ENCODE measurements around the gene CPVL. TPM values are rescaled to one million over a fixed set of nuclear protein-coding genes. Genes with fewer than 3 reads are reported as not detected.

CPVL gene
- total and polyA plus RNA-seq, 2 donors (not counting 1 experiment from before 2014, with no cell fraction given) = 2.6 TPM; not detected in 1

DNA sequence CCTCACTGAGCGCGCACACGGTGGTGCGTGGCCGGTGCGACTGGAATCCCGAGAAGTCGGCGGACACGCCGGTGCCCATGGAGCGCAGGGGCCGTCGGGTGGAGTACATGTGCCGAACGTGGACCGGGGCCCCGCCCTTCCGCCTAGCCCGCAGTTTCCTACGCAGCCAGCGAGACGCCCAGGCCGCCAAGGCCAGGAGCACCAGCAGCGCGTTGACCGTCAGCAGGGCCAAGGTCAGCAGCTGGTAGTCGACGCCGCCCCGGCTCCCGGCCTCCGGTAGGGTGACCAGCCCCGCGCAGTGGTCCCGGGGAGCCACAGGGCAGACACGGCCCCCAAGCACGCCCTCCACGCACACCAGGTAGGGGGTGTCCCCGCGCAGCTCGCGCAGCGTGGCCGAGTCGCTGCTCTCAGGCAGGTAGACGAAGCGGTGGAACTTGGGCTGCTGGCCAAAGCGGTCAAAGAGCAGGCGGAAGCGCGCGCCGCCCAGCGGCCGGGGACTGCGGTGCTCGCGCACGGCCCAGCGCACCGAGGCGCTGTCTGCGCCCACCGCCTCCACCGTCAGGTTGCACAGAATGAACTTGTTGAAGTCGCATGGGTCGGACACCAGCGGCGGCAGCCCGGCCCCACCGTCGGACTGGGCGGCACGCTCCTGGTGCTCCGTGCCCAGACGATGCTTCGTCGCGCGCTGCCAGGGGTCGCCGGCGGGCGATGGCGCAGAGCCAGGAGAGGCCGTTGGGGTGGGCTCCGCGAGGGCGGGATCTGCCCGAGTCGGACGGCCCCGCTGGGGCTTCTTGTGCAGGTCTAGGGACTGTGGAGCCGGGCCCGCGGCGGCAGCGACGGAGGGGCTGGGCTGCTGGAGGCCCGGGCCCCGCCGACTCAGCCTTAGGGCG is 190.4 kb downstream of the CPVL start:
- Histone ChIP-seq H3K4me1 (ENCODE audit: control insufficient read depth in 2 of 2, insufficient read depth in 2 of 2, low read length in 2 of 2) (peaks cover 22 to 29% of the 10 kb centered on the region in 2 donors), H3K4me2 (replicated peaks; ENCODE audit: low read depth, low read length, poor library complexity, severe bottlenecking) (peak overlapping the region; percentile 72), H4K20me1 (ENCODE audit: control insufficient read depth, insufficient read depth, low read length, poor library complexity, severe bottlenecking) (no peaks in the 10 kb centered on the region), H3K27me3 (replicated peaks in 1 of 4; ENCODE audit: control extremely low read depth in 1 of 4, control insufficient read depth in 3 of 4, insufficient read depth in 4 of 4, low read length in 3 of 4) (peaks cover 0 to 50% (median 25%) of the 10 kb centered on the region in 4 experiments), H3K79me2 (ENCODE audit: control insufficient read depth, insufficient read depth, low read length) (no peaks in the 10 kb centered on the region), H3K4me3 (ENCODE audit: control extremely low read depth in 1 of 5, extremely low read depth in 1 of 5, insufficient read depth in 1 of 5, low read depth in 2 of 5, low read length in 4 of 5) (peak overlapping the region in 4 of 5 experiments; percentile 13 to 39 (median 32)), H3K9ac (ENCODE audit: low read length) (peak overlapping the region; percentile 42), H3K27ac (ENCODE audit: low read length in 2 of 2) (no peak overlapping the region), H2AFZ (ENCODE audit: insufficient read depth, low read depth, low read length, poor library complexity, severe bottlenecking) (peak overlapping the region; percentile 58), H3K36me3 (replicated peaks in 1 of 2; ENCODE audit: control extremely low read depth in 1 of 2, control insufficient read depth in 1 of 2, extremely low read depth in 1 of 2, insufficient read depth in 2 of 2, low read length in 1 of 2) (no peaks in the 10 kb centered on the region), H3K9me3 (ENCODE audit: control extremely low read depth in 1 of 3, control insufficient read depth in 2 of 3, insufficient read depth in 1 of 3, low read length in 2 of 3) (peaks cover 0 to 21% (median 0%) of the 10 kb centered on the region in 3 donors)
- WGBS (ENCODE audit: insufficient coverage) = 6% methylated on average over 104 of the region's 104 CpGs
- Mint-ChIP-seq H3K4me1 (peaks cover 19% of the 10 kb centered on the region), H3K27ac (no peak overlapping the region), H3K9me3 (ENCODE audit: insufficient read depth) (no peaks in the 10 kb centered on the region), H3K4me3 (peak overlapping the region; percentile 53), H3K27me3 (peaks cover 68% of the 10 kb centered on the region)
- ChIA-PET CTCF (interaction anchor here (0.7 to 6.0 kb wide), 3 partner anchors 12 to 34 kb away, joined by 3 to 21 read pairs (median 10); no protein-coding TSS in a partner anchor), POLR2A (no interaction called here)
- intact Hi-C loops (cut with micrococcal nuclease) = no loop called here
- ATAC-seq (ENCODE audit: low read depth) (no peak), DNase-seq (peak; percentile 37)
- TF ChIP-seq, protein P1, sequence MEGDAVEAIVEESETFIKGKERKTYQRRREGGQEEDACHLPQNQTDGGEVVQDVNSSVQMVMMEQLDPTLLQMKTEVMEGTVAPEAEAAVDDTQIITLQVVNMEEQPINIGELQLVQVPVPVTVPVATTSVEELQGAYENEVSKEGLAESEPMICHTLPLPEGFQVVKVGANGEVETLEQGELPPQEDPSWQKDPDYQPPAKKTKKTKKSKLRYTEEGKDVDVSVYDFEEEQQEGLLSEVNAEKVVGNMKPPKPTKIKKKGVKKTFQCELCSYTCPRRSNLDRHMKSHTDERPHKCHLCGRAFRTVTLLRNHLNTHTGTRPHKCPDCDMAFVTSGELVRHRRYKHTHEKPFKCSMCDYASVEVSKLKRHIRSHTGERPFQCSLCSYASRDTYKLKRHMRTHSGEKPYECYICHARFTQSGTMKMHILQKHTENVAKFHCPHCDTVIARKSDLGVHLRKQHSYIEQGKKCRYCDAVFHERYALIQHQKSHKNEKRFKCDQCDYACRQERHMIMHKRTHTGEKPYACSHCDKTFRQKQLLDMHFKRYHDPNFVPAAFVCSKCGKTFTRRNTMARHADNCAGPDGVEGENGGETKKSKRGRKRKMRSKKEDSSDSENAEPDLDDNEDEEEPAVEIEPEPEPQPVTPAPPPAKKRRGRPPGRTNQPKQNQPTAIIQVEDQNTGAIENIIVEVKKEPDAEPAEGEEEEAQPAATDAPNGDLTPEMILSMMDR (IDR thresholded peaks at IDR 0.05) = peak; percentile 37
- TF ChIP-seq EZH2 (IDR thresholded peaks at IDR 0.05; ENCODE audit: borderline replicate concordance, insufficient read depth, low read depth, low read length, poor library complexity, severe bottlenecking) = no peak

DNA sequence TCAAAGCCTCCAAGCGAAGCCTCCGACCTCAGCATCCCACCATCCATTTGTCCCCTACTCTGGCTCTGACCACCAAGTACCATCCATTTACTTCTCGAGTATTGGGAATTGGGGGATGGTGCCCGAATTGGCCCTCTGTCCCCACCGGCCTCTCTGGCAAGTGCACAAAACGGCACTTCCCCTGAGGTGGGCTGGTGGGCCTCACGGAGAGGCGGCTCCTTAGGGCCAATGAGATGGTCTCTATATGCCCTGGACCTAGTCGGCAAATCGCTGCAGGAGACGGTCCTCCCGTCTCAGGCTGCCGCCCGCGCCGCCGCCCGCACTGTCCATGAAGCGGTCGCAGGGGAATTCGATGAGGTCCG is 191.0 kb downstream of the CPVL start:
- 20% methylated on average over 20 of the region's 22 CpGs for WGBS (ENCODE audit: insufficient coverage)
- peak; percentile 7 for DNase-seq

More for the DNA sequence above, 191.0 kb downstream of the CPVL start:
- Histone ChIP-seq H3K27me3 (replicated peaks in 1 of 4; ENCODE audit: control extremely low read depth in 1 of 4, control insufficient read depth in 3 of 4, insufficient read depth in 4 of 4, low read length in 3 of 4) (peaks cover 0 to 51% (median 25%) of the 10 kb centered on the region in 4 experiments), H2AFZ (ENCODE audit: insufficient read depth, low read depth, low read length, poor library complexity, severe bottlenecking) (peak overlapping the region; percentile 58), H3K79me2 (ENCODE audit: control insufficient read depth, insufficient read depth, low read length) (no peaks in the 10 kb centered on the region), H4K20me1 (ENCODE audit: control insufficient read depth, insufficient read depth, low read length, poor library complexity, severe bottlenecking) (no peaks in the 10 kb centered on the region), H3K36me3 (replicated peaks in 1 of 2; ENCODE audit: control extremely low read depth in 1 of 2, control insufficient read depth in 1 of 2, extremely low read depth in 1 of 2, insufficient read depth in 2 of 2, low read length in 1 of 2) (no peaks in the 10 kb centered on the region), H3K9me3 (ENCODE audit: control extremely low read depth in 1 of 3, control insufficient read depth in 2 of 3, insufficient read depth in 1 of 3, low read length in 2 of 3) (peaks cover 0 to 21% (median 0%) of the 10 kb centered on the region in 3 donors), H3K4me3 (ENCODE audit: control extremely low read depth in 1 of 5, extremely low read depth in 1 of 5, insufficient read depth in 1 of 5, low read depth in 2 of 5, low read length in 4 of 5) (peak overlapping the region in 2 of 5 experiments; percentile 34 to 39), H3K9ac (ENCODE audit: low read length) (peak overlapping the region; percentile 42), H3K4me2 (replicated peaks; ENCODE audit: low read depth, low read length, poor library complexity, severe bottlenecking) (peak overlapping the region; percentile 72), H3K4me1 (ENCODE audit: control insufficient read depth in 2 of 2, insufficient read depth in 2 of 2, low read length in 2 of 2) (peaks cover 22 to 29% of the 10 kb centered on the region in 2 donors), H3K27ac (ENCODE audit: low read length in 2 of 2) (no peak overlapping the region)
- no peaks in the 10 kb centered on the region for H3K9me3 Mint-ChIP-seq (ENCODE audit: insufficient read depth)
- H3K4me1 Mint-ChIP-seq = peaks cover 19% of the 10 kb centered on the region
- no peak for TF ChIP-seq EZH2 (IDR thresholded peaks at IDR 0.05; ENCODE audit: borderline replicate concordance, insufficient read depth, low read depth, low read length, poor library complexity, severe bottlenecking)
- TF ChIP-seq, protein P1 (IDR thresholded peaks at IDR 0.05) = no peak
- intact Hi-C loops (cut with micrococcal nuclease) = no loop called here
- H3K27ac Mint-ChIP-seq = no peak overlapping the region
- no peak for ATAC-seq (ENCODE audit: low read depth)
- CTCF ChIA-PET = interaction anchor here (6.0 kb wide), 1 partner anchor 28 kb away, joined by 21 read pairs; no protein-coding TSS in a partner anchor
- H3K27me3 Mint-ChIP-seq = peaks cover 67% of the 10 kb centered on the region
- H3K4me3 Mint-ChIP-seq = peak overlapping the region; percentile 53
- POLR2A ChIA-PET = no interaction called here

All from B cell (primary cell).